OCI-LY3 (cell line): Measurements from ENCODE around the gene MB21D2.

ENCODE experiments used
- H2AFZ ChIP-seq: fragments of 200-600, 300-600 bp; shearing (Covaris generic); 2 replicates; pipeline ENCODE4 v1.6.0; 2014; ENCODE audit warnings: antibody characterized with exemption, low read depth, low read length
- H3K27ac ChIP-seq: fragments of 200-600, 300-600 bp; sonication (generic); 2 replicates; pipeline ENCODE4 v1.5.1; 2014; ENCODE audit warnings: mild to moderate bottlenecking, low read length, moderate library complexity, mixed read lengths
- H3K27me3 ChIP-seq: fragments of 200-600, 300-600 bp; sonication (generic); 2 replicates; pipeline ENCODE4 v1.6.1; 2014; ENCODE audit warnings: low read depth, low read length, mixed read lengths
- H3K36me3 ChIP-seq: fragments of 200-600, 300-600 bp; sonication (generic); replicated peaks from 2 replicates; pipeline ENCODE3; 2014; ENCODE audit warnings: low read depth, low read length, mixed read lengths
- H3K4me1 ChIP-seq: fragments of 300-600, 200-600 bp; sonication (generic); 2 replicates; pipeline ENCODE4 v1.6.1; 2014; ENCODE audit warnings: low read length, mixed read lengths
- H3K4me2 ChIP-seq: fragments of 200-600, 300-600 bp; sonication (generic); 2 replicates; pipeline ENCODE4 v1.6.1; 2014; ENCODE audit warnings: low read length, mixed read lengths
- H3K4me3 ChIP-seq: fragments of 300-600, 200-600 bp; sonication (generic); 2 replicates; pipeline ENCODE4 v1.5.1; 2014; ENCODE audit warnings: antibody characterized with exemption, mild to moderate bottlenecking, low read length, moderate library complexity
- H3K79me2 ChIP-seq: fragments of 300-600, 200-600 bp; shearing (Covaris generic); 2 replicates; pipeline ENCODE4 v1.6.1; 2014; ENCODE audit warnings: mild to moderate bottlenecking, low read length, mixed read lengths
- H3K9ac ChIP-seq: fragments of 300-600, 200-600 bp; shearing (Covaris generic); 2 replicates; pipeline ENCODE4 v1.6.0; 2014; ENCODE audit warnings: mild to moderate bottlenecking, low read length, moderate library complexity
- H3K9me3 ChIP-seq: fragments of 200-600, 300-600 bp; shearing (Covaris generic); 2 replicates; pipeline ENCODE4 v1.6.1; 2014; ENCODE audit warnings: low read length, mixed read lengths; ENCODE audit not compliant: insufficient read depth
- H4K20me1 ChIP-seq: fragments of 200-600, 300-600 bp; sonication (generic); 2 replicates; pipeline ENCODE4 v1.6.1; 2016; ENCODE audit warnings: low read length, mixed read lengths; ENCODE audit not compliant: insufficient read depth
- CTCF ChIP-seq: fragments of 200-600, 300-600 bp; sonication (generic); IDR thresholded peaks from 2 replicates; pipeline ENCODE4 v1.5.1; 2014; ENCODE audit warnings: antibody characterized with exemption, low read length, low read depth
- EZH2phosphoT487 ChIP-seq: fragments of 200-600 bp; shearing (Covaris generic); IDR thresholded peaks from 2 replicates; pipeline ENCODE4 v1.6.1; 2018; ENCODE audit warnings: antibody characterized with exemption, mixed run types, low read depth

MB21D2 gene

GRCh38 chr3:192942625-192943024 lies 25.0 kb upstream of the MB21D2 start:
- Histone ChIP-seq H4K20me1 (no peaks in the 10 kb centered on the region), H3K27me3 (no peaks in the 10 kb centered on the region), H3K4me2 (no peak overlapping the region), H3K4me3 (no peak overlapping the region), H3K9me3 (no peaks in the 10 kb centered on the region), H3K79me2 (no peaks in the 10 kb centered on the region), H3K9ac (no peak overlapping the region), H3K27ac (no peak overlapping the region), H2AFZ (no peak overlapping the region), H3K4me1 (no peaks in the 10 kb centered on the region), H3K36me3 (no peaks in the 10 kb centered on the region)
- TF ChIP-seq EZH2phosphoT487: no peak
- TF ChIP-seq CTCF: no peak

GRCh38 chr3:192940129-192940528 lies 22.5 kb upstream of the MB21D2 start:
- no peak overlapping the region for H2AFZ ChIP-seq
- no peak overlapping the region for H3K27ac ChIP-seq
- no peaks in the 10 kb centered on the region for H3K36me3 ChIP-seq
- H3K27me3 ChIP-seq: no peaks in the 10 kb centered on the region
- no peak overlapping the region for H3K9ac ChIP-seq
- H4K20me1 ChIP-seq: no peaks in the 10 kb centered on the region
- H3K4me1 ChIP-seq: no peaks in the 10 kb centered on the region
- no peaks in the 10 kb centered on the region for H3K9me3 ChIP-seq
- no peaks in the 10 kb centered on the region for H3K79me2 ChIP-seq
- TF ChIP-seq CTCF (no peak), EZH2phosphoT487 (no peak)
- H3K4me3 ChIP-seq: no peak overlapping the region
- no peak overlapping the region for H3K4me2 ChIP-seq

- no peaks in the 10 kb centered on the region for H3K79me2 ChIP-seq
- no peak overlapping the region for H3K27ac ChIP-seq
- H2AFZ ChIP-seq: no peak overlapping the region
- H3K4me2 ChIP-seq: no peak overlapping the region
- no peak overlapping the region for H3K4me3 ChIP-seq
- no peak overlapping the region for H3K9ac ChIP-seq
- no peaks in the 10 kb centered on the region for H4K20me1 ChIP-seq
- no peaks in the 10 kb centered on the region for H3K4me1 ChIP-seq
- no peaks in the 10 kb centered on the region for H3K27me3 ChIP-seq
- no peaks in the 10 kb centered on the region for H3K9me3 ChIP-seq
- TF ChIP-seq EZH2phosphoT487 (no peak), CTCF (no peak)
- no peaks in the 10 kb centered on the region for H3K36me3 ChIP-seq
These were observed 17.8 kb upstream of the MB21D2 start for GRCh38 chr3:192935441-192935840.

- Histone ChIP-seq H3K36me3 (no peaks in the 10 kb centered on the region), H3K79me2 (no peaks in the 10 kb centered on the region), H3K9ac (no peak overlapping the region), H3K9me3 (no peaks in the 10 kb centered on the region), H2AFZ (no peak overlapping the region), H3K27me3 (no peaks in the 10 kb centered on the region), H3K4me2 (no peak overlapping the region), H3K4me3 (no peak overlapping the region), H3K27ac (no peak overlapping the region), H4K20me1 (no peaks in the 10 kb centered on the region), H3K4me1 (peaks cover 4% of the 10 kb centered on the region; the same call in 1 of the 2 replicates)
- no peak for TF ChIP-seq CTCF
- TF ChIP-seq EZH2phosphoT487: no peak
These were observed 16.3 kb upstream of the MB21D2 start for GRCh38 chr3:192933779-192934460.
